Panc1 (cell line): Measurements from ENCODE around the gene LSM5.

Experiments used
- POLR2AphosphoS5 ChIP-seq: IDR thresholded peaks from 2 replicates; pipeline ENCODE4 v1.6.1; 2012; ENCODE audit warnings: mild to moderate bottlenecking, low read depth, low read length, moderate library complexity
- REST ChIP-seq, 2 experiments: IDR thresholded peaks; 2 replicates each; pipeline ENCODE4 v1.6.1; 2011 to 2012; ENCODE audit warnings: low read depth in 2 of 2, control low read depth in 1 of 2, low read length in 1 of 2, mild to moderate bottlenecking in 1 of 2, moderate library complexity in 1 of 2; ENCODE audit not compliant: insufficient read depth in 1 of 2
- SIN3A ChIP-seq: IDR thresholded peaks from 2 replicates; pipeline ENCODE4 v1.6.1; 2012; ENCODE audit warnings: low read depth, mild to moderate bottlenecking, low read length, moderate library complexity, borderline replicate concordance; ENCODE audit not compliant: insufficient read depth
- TF ChIP-seq, protein P1 (sequence below): fragments of 450-650 bp; IDR thresholded peaks from 2 replicates; pipeline ENCODE4 v1.5.1; 2017; ENCODE audit warnings: mild to moderate bottlenecking

GRCh38 chr7:32519763-32520162 is 29.6 kb upstream of the LSM5 start:
- TF ChIP-seq, protein P1, sequence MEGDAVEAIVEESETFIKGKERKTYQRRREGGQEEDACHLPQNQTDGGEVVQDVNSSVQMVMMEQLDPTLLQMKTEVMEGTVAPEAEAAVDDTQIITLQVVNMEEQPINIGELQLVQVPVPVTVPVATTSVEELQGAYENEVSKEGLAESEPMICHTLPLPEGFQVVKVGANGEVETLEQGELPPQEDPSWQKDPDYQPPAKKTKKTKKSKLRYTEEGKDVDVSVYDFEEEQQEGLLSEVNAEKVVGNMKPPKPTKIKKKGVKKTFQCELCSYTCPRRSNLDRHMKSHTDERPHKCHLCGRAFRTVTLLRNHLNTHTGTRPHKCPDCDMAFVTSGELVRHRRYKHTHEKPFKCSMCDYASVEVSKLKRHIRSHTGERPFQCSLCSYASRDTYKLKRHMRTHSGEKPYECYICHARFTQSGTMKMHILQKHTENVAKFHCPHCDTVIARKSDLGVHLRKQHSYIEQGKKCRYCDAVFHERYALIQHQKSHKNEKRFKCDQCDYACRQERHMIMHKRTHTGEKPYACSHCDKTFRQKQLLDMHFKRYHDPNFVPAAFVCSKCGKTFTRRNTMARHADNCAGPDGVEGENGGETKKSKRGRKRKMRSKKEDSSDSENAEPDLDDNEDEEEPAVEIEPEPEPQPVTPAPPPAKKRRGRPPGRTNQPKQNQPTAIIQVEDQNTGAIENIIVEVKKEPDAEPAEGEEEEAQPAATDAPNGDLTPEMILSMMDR, result no peak
- TF ChIP-seq POLR2AphosphoS5, result no peak
- TF ChIP-seq SIN3A, result no peak
- no peak for TF ChIP-seq REST (IDR thresholded peaks at IDR 0.05; ENCODE audit: insufficient read depth in 1 of 2, low read depth in 2 of 2, low read length in 1 of 2)
